Endothelial cell of umbilical vein (primary cell): Measurements from ENCODE around the gene RWDD2A. TPM values are rescaled to one million over a fixed set of nuclear protein-coding genes. Genes with fewer than 3 reads are reported as not detected.

Experiments used
- BruUV-seq: library from RNA; stranded (reverse); fragments of 400-500 nt; replicated peaks from 2 replicates; lab custom pipeline; 2021; lab: Mats Ljungman, UMichigan
- CTCF ChIA-PET: fragments of 300-600, 350-600 bp; sonication (Branson Sonifier 250); formaldehyde crosslinking; loops from one replicate; lab custom pipeline; 2021; ENCODE audit warnings: antibody characterized with exemption, inconsistent platforms; lab: Charles Lee
- POLR2A ChIA-PET: fragments of 300-600, 350-600 bp; sonication (Branson Sonifier 250); formaldehyde crosslinking; loops from one replicate; lab custom pipeline; 2021; ENCODE audit warnings: antibody characterized with exemption, inconsistent platforms; lab: Charles Lee
- DNase-seq: peaks from one replicate; pipeline ENCODE4 v3.0.0-alpha.2; 2011; ENCODE audit warnings: low read depth, low spot score
- FAIRE-seq: peaks from 2 replicates; lab custom pipeline; 2011; peaks lifted over from hg19 to GRCh38; lab: Jason Lieb, UNC
- H2AFZ ChIP-seq: 2 replicates; pipeline ENCODE4 v1.6.0; 2012; ENCODE audit warnings: low read depth, low read length, control low read depth, inconsistent platforms
- H3K27ac ChIP-seq: 2 replicates; pipeline ENCODE4 v1.5.1; 2011; ENCODE audit warnings: low read depth, mild to moderate bottlenecking, control low read depth, low read length, moderate library complexity; ENCODE audit not compliant: insufficient read depth
- H3K27me3 ChIP-seq, 2 experiments: 2 replicates each; pipeline versions ENCODE4 v1.6.0 to v1.6.1; 2011; ENCODE audit warnings: low read length in 2 of 2, mixed read lengths in 1 of 2; ENCODE audit not compliant: control insufficient read depth in 2 of 2, insufficient read depth in 2 of 2
- H3K36me3 ChIP-seq, 2 experiments: 2 replicates in 1 of 2; 3 replicates in 1 of 2; pipeline ENCODE4 v1.5.1; 2011; ENCODE audit warnings: low read length in 2 of 2, mild to moderate bottlenecking in 1 of 2, moderate library complexity in 1 of 2; ENCODE audit not compliant: control insufficient read depth in 2 of 2, insufficient read depth in 2 of 2; ENCODE audit errors: extremely low read depth in 1 of 2
- H3K4me1 ChIP-seq: 3 replicates; pipeline ENCODE4 v1.5.1; 2011; ENCODE audit warnings: mild to moderate bottlenecking, low read length; ENCODE audit not compliant: control insufficient read depth, insufficient read depth; ENCODE audit errors: extremely low read depth
- H3K4me2 ChIP-seq: 2 replicates; pipeline ENCODE4 v1.6.1; 2011; ENCODE audit warnings: low read length, control low read depth, mixed read lengths; ENCODE audit not compliant: insufficient read depth
- H3K4me3 ChIP-seq, 3 experiments: fragments of 200-600 bp in 1 of 3; sonication (generic), shearing (Covaris generic) in 1 of 3; replicated peaks in 1 of 3; 2 replicates each; pipeline ENCODE4 v1.5.1; 2011 to 2016; ENCODE audit warnings: control low read depth in 3 of 3, low read length in 3 of 3, mild to moderate bottlenecking in 2 of 3, inconsistent platforms in 1 of 3, low read depth in 1 of 3, moderate library complexity in 1 of 3; ENCODE audit not compliant: insufficient read depth in 1 of 3
- H3K79me2 ChIP-seq: 2 replicates; pipeline ENCODE4 v1.6.0; 2012; ENCODE audit warnings: low read length, inconsistent platforms; ENCODE audit not compliant: control insufficient read depth, insufficient read depth
- H3K9ac ChIP-seq: replicated peaks from 2 replicates; pipeline ENCODE3; 2011; ENCODE audit warnings: low read length, control low read depth; ENCODE audit not compliant: insufficient read depth; ENCODE audit errors: extremely low read depth
- H3K9me1 ChIP-seq: replicated peaks from 3 replicates; pipeline ENCODE4 v1.6.0; 2011; ENCODE audit warnings: mild to moderate bottlenecking, low read length; ENCODE audit not compliant: control insufficient read depth, insufficient read depth; ENCODE audit errors: extremely low read depth
- H3K9me3 ChIP-seq: replicated peaks from 2 replicates; pipeline ENCODE4 v1.5.1; 2012; ENCODE audit warnings: low read length, inconsistent platforms; ENCODE audit not compliant: control insufficient read depth, insufficient read depth
- H4K20me1 ChIP-seq: replicated peaks from 2 replicates; pipeline ENCODE3; 2011; ENCODE audit warnings: mild to moderate bottlenecking, low read length; ENCODE audit not compliant: control insufficient read depth, insufficient read depth; ENCODE audit errors: extremely low read depth
- EZH2 ChIP-seq: IDR thresholded peaks from 2 replicates; pipeline ENCODE4 v1.6.1; 2012; ENCODE audit warnings: borderline replicate concordance, low read depth, mild to moderate bottlenecking, moderate library complexity, low read length, inconsistent platforms; ENCODE audit not compliant: severe bottlenecking
- FOS ChIP-seq: IDR thresholded peaks from 2 replicates; pipeline ENCODE4 v1.6.1; 2011; ENCODE audit warnings: mild to moderate bottlenecking, low read length, moderate library complexity, borderline replicate concordance; ENCODE audit not compliant: insufficient read depth
- GATA2 ChIP-seq: IDR thresholded peaks from 2 replicates; pipeline ENCODE4 v1.7.0; 2011; ENCODE audit warnings: low read depth, mild to moderate bottlenecking, moderate library complexity, mixed read lengths, low read length; ENCODE audit not compliant: insufficient read length, insufficient read depth
- JUN ChIP-seq: IDR thresholded peaks from 2 replicates; pipeline ENCODE4 v1.6.1; 2011; ENCODE audit warnings: borderline replicate concordance, low read depth; ENCODE audit not compliant: insufficient read length, insufficient read depth
- MYC ChIP-seq: IDR thresholded peaks from one replicate; pipeline ENCODE4 v1.6.1; 2011; ENCODE audit warnings: mild to moderate bottlenecking, low read depth, low read length
- POLR2A ChIP-seq: IDR thresholded peaks from 2 replicates; pipeline ENCODE4 v1.6.1; 2012; ENCODE audit warnings: low read depth, mild to moderate bottlenecking, control low read depth, low read length
- POLR2AphosphoS5 ChIP-seq: IDR thresholded peaks from 2 replicates; pipeline ENCODE4 v1.6.1; 2012; ENCODE audit warnings: low read depth, mild to moderate bottlenecking, control low read depth, low read length, moderate library complexity; ENCODE audit not compliant: insufficient read depth
- dilution Hi-C: fragments of 300-500 bp; cut with MboI; formaldehyde crosslinking; loops from one replicate; pipeline ENCODE4 v1.15.0; 2019; ENCODE audit warnings: low sequenced_read_pairs; ENCODE audit not compliant: extremely low pct_ligation_motif_present
- intact Hi-C: fragments of 100-400 bp; cut with micrococcal nuclease; formaldehyde crosslinking; loops from one replicate; pipeline ENCODE4 v1.10.0; 2022
- polyA plus RNA-seq, 4 experiments: library from polyadenylated mRNA; depleted of rRNA in 3 of 4; stranded (reverse) in 3 of 4; unstranded in 1 of 4; fragments of >200 nt; gene quantifications; 2 replicates each; pipeline versions ENCODE4 v1.2.1 to v1.2.3, GENCODE V29; 2011 to 2012; ENCODE audit warnings: missing spikeins in 1 of 4
- total RNA-seq: library from RNA; stranded (reverse); gene quantifications from 2 replicates; pipeline ENCODE4 v1.2.3, GENCODE V29; 2021
- TF ChIP-seq, protein P1 (sequence below): IDR thresholded peaks from 2 replicates; pipeline ENCODE4 v1.6.1; 2011; ENCODE audit not compliant: insufficient read depth, insufficient read length
- TF ChIP-seq, protein P2 (sequence below), 2 donors: IDR thresholded peaks; 1 replicate in 1 of 2; 2 replicates in 1 of 2; pipeline ENCODE4 v1.5.1; 2011; ENCODE audit warnings: low read length in 2 of 2, mild to moderate bottlenecking in 2 of 2, moderate library complexity in 2 of 2, control low read depth in 1 of 2, inconsistent platforms in 1 of 2, low read depth in 1 of 2; ENCODE audit not compliant: insufficient read depth in 1 of 2; ENCODE audit errors: extremely low read depth in 1 of 2

Gene RWDD2A
- total and polyA plus RNA-seq, 2 donors (not counting 3 experiments of a cell fraction or from before 2014, with no cell fraction given) = 3.2 to 4.5 TPM

DNA sequence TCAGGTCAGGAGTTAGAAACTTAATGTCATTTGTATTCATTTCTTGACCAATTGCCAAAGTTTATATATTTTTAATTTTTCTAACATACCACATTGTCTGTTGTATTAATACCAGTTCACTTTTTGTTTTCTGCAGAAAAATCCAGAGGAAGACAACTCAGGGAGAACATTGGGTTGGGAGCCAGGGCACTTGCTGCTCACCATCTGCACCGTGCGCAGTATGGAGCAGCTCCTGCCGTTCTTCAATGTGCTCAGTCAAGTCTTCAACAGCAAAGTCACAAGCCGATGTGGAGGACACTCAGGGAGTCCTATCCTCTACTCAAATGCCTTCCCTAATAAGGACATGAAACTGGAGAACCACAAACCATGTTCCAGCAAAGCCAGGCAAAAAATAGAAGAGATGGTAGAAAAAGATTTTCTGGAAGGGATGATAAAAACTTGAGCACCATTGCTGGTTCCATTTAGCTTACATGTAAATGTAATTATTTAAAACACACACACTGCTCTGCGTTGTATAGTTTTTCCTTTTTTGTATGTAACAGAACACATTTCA lies 25.4 kb upstream of the RWDD2A start:
- no peak overlapping the region for H3K9ac ChIP-seq

More for the DNA sequence above, 25.4 kb upstream of the RWDD2A start:
- ChIA-PET CTCF (interaction anchor here (3.3 to 4.0 kb wide), 2 partner anchors 48 to 100 kb away, joined by 7 to 18 read pairs; partner anchors contain the start of gene DOP1A), POLR2A (no interaction called here)
- no peaks in the 10 kb centered on the region for H3K9me3 ChIP-seq
- intact Hi-C loops (loop anchor here (2.0 kb wide), 2 partner anchors 15 to 47 kb away; no protein-coding TSS in a partner anchor), dilution Hi-C loops (no loop called here)
- no peak for FAIRE-seq
- no peaks in the 10 kb centered on the region for H3K79me2 ChIP-seq
- no peak overlapping the region for H3K27ac ChIP-seq
- no peak for TF ChIP-seq POLR2AphosphoS5
- no peak for TF ChIP-seq JUN
- TF ChIP-seq, protein P1, sequence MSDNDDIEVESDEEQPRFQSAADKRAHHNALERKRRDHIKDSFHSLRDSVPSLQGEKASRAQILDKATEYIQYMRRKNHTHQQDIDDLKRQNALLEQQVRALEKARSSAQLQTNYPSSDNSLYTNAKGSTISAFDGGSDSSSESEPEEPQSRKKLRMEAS = no peak
- no peak for TF ChIP-seq FOS
- TF ChIP-seq, protein P2, sequence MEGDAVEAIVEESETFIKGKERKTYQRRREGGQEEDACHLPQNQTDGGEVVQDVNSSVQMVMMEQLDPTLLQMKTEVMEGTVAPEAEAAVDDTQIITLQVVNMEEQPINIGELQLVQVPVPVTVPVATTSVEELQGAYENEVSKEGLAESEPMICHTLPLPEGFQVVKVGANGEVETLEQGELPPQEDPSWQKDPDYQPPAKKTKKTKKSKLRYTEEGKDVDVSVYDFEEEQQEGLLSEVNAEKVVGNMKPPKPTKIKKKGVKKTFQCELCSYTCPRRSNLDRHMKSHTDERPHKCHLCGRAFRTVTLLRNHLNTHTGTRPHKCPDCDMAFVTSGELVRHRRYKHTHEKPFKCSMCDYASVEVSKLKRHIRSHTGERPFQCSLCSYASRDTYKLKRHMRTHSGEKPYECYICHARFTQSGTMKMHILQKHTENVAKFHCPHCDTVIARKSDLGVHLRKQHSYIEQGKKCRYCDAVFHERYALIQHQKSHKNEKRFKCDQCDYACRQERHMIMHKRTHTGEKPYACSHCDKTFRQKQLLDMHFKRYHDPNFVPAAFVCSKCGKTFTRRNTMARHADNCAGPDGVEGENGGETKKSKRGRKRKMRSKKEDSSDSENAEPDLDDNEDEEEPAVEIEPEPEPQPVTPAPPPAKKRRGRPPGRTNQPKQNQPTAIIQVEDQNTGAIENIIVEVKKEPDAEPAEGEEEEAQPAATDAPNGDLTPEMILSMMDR (IDR thresholded peaks at IDR 0.05; ENCODE audit: extremely low read depth in 1 of 2, insufficient read depth in 1 of 2, low read depth in 1 of 2, low read length in 2 of 2) = no peak
- TF ChIP-seq GATA2 = no peak
- no peak for TF ChIP-seq POLR2A
- TF ChIP-seq MYC = no peak
- TF ChIP-seq EZH2 = no peak
- no peaks in the 10 kb centered on the region for H4K20me1 ChIP-seq
- H3K9me1 ChIP-seq = no peaks in the 10 kb centered on the region
- H3K4me3 ChIP-seq = no peak overlapping the region
- H2AFZ ChIP-seq = no peak overlapping the region
- no peaks in the 10 kb centered on the region for H3K27me3 ChIP-seq
- DNase-seq = no peak
- no peak overlapping the region for H3K4me2 ChIP-seq
- peaks cover 19 to 39% of the 10 kb centered on the region in 2 experiments for H3K36me3 ChIP-seq
- H3K4me1 ChIP-seq = no peaks in the 10 kb centered on the region
- BruUV-seq = no TSS peak
